HG02571 (cell line): Measurements from ENCODE around the gene PRG2.
A peak's percentile ranks its signal among the peaks of the same experiment; 100 is the strongest.
"Not testable (repeated sequence)": the region's sequence is repeated elsewhere in the genome, so short reads cannot be mapped to it uniquely, and the experiment has no call there.

Source experiments
- ATAC-seq: cut with Tn5 transposase; IDR thresholded peaks from one replicate; pipeline ENCODE4 v1.9.1; 2021; ENCODE audit warnings: mild to moderate bottlenecking, moderate library complexity; ENCODE audit not compliant: unreplicated experiment

PRG2 gene

GRCh38 chr11:57421066-57421465 is 30.6 kb upstream of the PRG2 start:
- no peak for ATAC-seq

- no peak for ATAC-seq
Observed at GRCh38 chr11:57419146-57419545, 28.7 kb upstream of the PRG2 start.

GRCh38 chr11:57418131-57418530 is 27.7 kb upstream of the PRG2 start:
- ATAC-seq, result no peak

GRCh38 chr11:57417056-57417455 is 26.6 kb upstream of the PRG2 start:
- no peak for ATAC-seq

- ATAC-seq, result no peak
Observed at GRCh38 chr11:57416436-57416835, 26.0 kb upstream of the PRG2 start.

GRCh38 chr11:57414612-57415212 is 24.3 kb upstream of the PRG2 start:
- no peak for ATAC-seq

- ATAC-seq, result no peak
Observed at GRCh38 chr11:57413681-57414080, 23.2 kb upstream of the PRG2 start.

GRCh38 chr11:57410287-57410686 is 19.8 kb upstream of the PRG2 start:
- no peak for ATAC-seq

- ATAC-seq, result no peak
Observed at GRCh38 chr11:57409321-57410100, 19.1 kb upstream of the PRG2 start.

GRCh38 chr11:57408771-57409170 is 18.3 kb upstream of the PRG2 start:
- no peak for ATAC-seq

- no peak for ATAC-seq
Observed at GRCh38 chr11:57407941-57408475, 17.6 kb upstream of the PRG2 start.

- ATAC-seq, result no peak
Observed at GRCh38 chr11:57407010-57407920, 16.8 kb upstream of the PRG2 start.

GRCh38 chr11:57406337-57406904 is 16.0 kb upstream of the PRG2 start:
- ATAC-seq, result peak; percentile 82

GRCh38 chr11:57405271-57405860 is 14.9 kb upstream of the PRG2 start:
- ATAC-seq, result no peak

GRCh38 chr11:57403802-57404147 is 13.3 kb upstream of the PRG2 start:
- no peak for ATAC-seq

- ATAC-seq, result not testable (repeated sequence)
Observed at GRCh38 chr11:57403003-57403801, 12.8 kb upstream of the PRG2 start.

- no peak for ATAC-seq
Observed at GRCh38 chr11:57402188-57403002, 11.9 kb upstream of the PRG2 start.

- no peak for ATAC-seq
Observed at GRCh38 chr11:57399972-57400578, 9.6 kb upstream of the PRG2 start.

- no peak for ATAC-seq
Observed at GRCh38 chr11:57399221-57399620, 8.8 kb upstream of the PRG2 start.
